AG04450 (cell line): ENCODE measurements around the gene ZNF579. TPM values are rescaled to one million over a fixed set of nuclear protein-coding genes. Genes with fewer than 3 reads are reported as not detected.

ENCODE experiments used
- CTCF ChIA-PET: fragments of 300-600, 350-600 bp; formaldehyde crosslinking; extraction: SDS; loops from one replicate; lab custom pipeline; 2022; ENCODE audit warnings: antibody characterized with exemption, inconsistent platforms; lab: Charles Lee
- POLR2A ChIA-PET: fragments of 350-600 bp; formaldehyde crosslinking; extraction: SDS; loops from one replicate; lab custom pipeline; 2021; ENCODE audit warnings: antibody characterized with exemption, inconsistent platforms; lab: Yijun Ruan, JAX
- DNase-seq: peaks from one replicate; pipeline ENCODE4 v3.0.0-alpha.2; 2011; ENCODE audit warnings: low read depth, low spot score
- H3K27ac ChIP-seq: one replicate; pipeline ENCODE4 v1.5.1; 2012; ENCODE audit warnings: low read depth, low read length, control low read depth
- H3K27me3 ChIP-seq: one replicate; pipeline ENCODE4 v1.6.0; 2012; ENCODE audit warnings: low read length; ENCODE audit not compliant: control insufficient read depth, insufficient read depth
- H3K4me3 ChIP-seq: 2 replicates; pipeline ENCODE4 v1.5.1; 2011; ENCODE audit warnings: mild to moderate bottlenecking, low read depth, low read length, control low read depth
- H3K9me3 ChIP-seq: 2 replicates; pipeline ENCODE4 v1.5.1; 2012; ENCODE audit warnings: low read length; ENCODE audit not compliant: control insufficient read depth, insufficient read depth
- polyA plus RNA-seq: library from polyadenylated mRNA; depleted of rRNA; stranded (reverse); fragments of >200 nt; gene quantifications from 2 replicates; pipeline ENCODE4 v1.2.3, GENCODE V29; 2011
- TF ChIP-seq, protein P1 (sequence below): IDR thresholded peaks from 2 replicates; pipeline ENCODE4 v1.5.1; 2011; ENCODE audit warnings: low read depth, low read length, control low read depth, inconsistent platforms

Gene ZNF579
- polyA plus RNA-seq, 1 experiment: 4.2 TPM

DNA sequence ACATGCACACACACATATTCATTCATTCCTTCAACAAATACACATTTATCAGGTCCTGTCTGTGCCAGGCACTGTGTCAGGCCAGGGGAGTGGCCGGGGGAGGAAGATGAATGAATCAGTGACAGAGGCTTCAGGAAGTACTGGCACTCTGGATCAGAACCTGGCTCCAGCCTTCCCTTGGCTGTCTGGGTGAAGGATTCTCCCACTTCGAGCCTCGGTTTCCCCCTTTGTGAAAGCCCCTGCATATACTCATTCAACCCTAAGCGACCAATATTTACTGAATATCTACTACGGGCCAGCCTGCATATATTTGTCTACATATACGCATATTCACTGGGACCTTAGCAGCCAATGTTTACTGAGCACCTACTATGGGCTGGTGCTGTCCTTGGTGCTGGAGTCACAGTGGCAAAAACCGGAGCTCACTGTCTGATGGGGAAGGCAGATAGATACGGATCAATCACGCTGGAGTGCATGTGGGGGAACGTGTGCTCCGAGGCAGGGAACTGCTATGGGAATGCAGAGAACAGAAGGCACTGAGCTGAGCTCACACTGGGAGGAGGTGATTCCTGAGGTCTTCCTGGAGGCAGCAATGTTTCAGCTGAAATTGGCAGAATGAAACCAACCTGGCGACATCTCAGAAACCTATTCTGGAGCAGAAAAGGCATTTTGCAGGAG, 636 bp upstream of the ZNF579 start:
- no peaks in the 10 kb centered on the region; the same call in 1 of the 2 replicates for H3K9me3 ChIP-seq
- TF ChIP-seq, protein P1, sequence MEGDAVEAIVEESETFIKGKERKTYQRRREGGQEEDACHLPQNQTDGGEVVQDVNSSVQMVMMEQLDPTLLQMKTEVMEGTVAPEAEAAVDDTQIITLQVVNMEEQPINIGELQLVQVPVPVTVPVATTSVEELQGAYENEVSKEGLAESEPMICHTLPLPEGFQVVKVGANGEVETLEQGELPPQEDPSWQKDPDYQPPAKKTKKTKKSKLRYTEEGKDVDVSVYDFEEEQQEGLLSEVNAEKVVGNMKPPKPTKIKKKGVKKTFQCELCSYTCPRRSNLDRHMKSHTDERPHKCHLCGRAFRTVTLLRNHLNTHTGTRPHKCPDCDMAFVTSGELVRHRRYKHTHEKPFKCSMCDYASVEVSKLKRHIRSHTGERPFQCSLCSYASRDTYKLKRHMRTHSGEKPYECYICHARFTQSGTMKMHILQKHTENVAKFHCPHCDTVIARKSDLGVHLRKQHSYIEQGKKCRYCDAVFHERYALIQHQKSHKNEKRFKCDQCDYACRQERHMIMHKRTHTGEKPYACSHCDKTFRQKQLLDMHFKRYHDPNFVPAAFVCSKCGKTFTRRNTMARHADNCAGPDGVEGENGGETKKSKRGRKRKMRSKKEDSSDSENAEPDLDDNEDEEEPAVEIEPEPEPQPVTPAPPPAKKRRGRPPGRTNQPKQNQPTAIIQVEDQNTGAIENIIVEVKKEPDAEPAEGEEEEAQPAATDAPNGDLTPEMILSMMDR: no peak
- DNase-seq: no peak
- ChIA-PET CTCF (interaction anchor here (1.3 to 1.7 kb wide), 3 partner anchors 24 to 78 kb away, joined by 3 to 12 read pairs (median 5); partner anchors contain the start of gene ZNF865), POLR2A (interaction anchor here (1.0 to 3.1 kb wide), 3 partner anchors 18 to 76 kb away, joined by 3 to 10 read pairs (median 4); partner anchors contain the start of genes FIZ1 and ZNF524)
- no peaks in the 10 kb centered on the region for H3K27me3 ChIP-seq
- H3K4me3 ChIP-seq: peak overlapping the region; percentile 96
- H3K27ac ChIP-seq: no peak overlapping the region

DNA sequence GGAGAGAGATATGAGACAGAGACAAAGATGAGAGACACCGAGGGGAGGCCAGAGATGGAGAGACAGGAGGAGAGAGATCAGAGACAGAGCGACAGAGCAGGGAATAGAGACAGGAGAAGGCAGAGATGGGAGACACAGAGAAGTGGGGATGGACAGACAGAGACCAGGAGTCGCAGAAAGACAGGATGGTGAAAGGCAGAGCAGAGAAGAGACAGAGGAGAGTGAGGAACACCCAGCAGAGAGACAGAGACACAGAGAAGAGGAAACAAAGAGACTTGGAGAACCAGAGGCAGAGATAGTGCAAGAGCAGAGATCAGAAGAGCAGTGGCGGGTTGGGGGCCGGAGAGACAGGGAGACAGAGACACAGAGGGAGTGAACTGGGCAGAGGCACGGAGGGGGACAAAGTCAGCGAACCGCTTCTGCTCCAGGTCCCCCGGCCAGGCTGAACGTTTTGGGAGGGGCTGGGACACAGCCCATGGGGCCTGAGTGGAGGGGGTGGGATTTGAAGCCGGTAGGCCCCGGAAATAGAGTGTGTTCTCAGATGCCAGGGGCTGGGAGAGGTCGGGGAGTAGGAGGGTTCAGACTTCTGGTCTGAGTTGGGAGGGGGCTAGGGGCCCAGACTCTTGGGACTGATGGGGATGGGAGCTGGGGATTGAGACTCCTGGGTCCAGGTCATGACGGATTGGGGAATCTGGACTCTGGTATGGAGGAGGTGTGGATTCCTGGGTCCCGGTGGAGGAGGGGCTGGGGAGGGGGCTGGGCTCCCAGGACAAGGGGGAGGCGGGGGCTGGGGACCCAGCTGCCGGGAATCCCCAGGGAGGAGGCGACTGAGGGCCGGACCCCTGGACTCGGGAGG, 654 bp downstream of the ZNF579 start:
- TF ChIP-seq, protein P1: no peak
- DNase-seq: no peak
- H3K27me3 ChIP-seq: no peaks in the 10 kb centered on the region
- H3K27ac ChIP-seq: peak overlapping the region; percentile 73
- peak overlapping the region; percentile 96 for H3K4me3 ChIP-seq
- CTCF ChIA-PET: interaction anchor here (0.9 kb wide), 1 partner anchor 76 kb away, joined by 4 read pairs; no protein-coding TSS in a partner anchor
- H3K9me3 ChIP-seq: no peaks in the 10 kb centered on the region; the same call in 1 of the 2 replicates
- POLR2A ChIA-PET: interaction anchor here (0.5 to 3.1 kb wide), 5 partner anchors 19 to 1644 kb away, joined by 3 to 10 read pairs (median 4); partner anchors contain the start of genes FIZ1, SSC5D and ZNF524

DNA sequence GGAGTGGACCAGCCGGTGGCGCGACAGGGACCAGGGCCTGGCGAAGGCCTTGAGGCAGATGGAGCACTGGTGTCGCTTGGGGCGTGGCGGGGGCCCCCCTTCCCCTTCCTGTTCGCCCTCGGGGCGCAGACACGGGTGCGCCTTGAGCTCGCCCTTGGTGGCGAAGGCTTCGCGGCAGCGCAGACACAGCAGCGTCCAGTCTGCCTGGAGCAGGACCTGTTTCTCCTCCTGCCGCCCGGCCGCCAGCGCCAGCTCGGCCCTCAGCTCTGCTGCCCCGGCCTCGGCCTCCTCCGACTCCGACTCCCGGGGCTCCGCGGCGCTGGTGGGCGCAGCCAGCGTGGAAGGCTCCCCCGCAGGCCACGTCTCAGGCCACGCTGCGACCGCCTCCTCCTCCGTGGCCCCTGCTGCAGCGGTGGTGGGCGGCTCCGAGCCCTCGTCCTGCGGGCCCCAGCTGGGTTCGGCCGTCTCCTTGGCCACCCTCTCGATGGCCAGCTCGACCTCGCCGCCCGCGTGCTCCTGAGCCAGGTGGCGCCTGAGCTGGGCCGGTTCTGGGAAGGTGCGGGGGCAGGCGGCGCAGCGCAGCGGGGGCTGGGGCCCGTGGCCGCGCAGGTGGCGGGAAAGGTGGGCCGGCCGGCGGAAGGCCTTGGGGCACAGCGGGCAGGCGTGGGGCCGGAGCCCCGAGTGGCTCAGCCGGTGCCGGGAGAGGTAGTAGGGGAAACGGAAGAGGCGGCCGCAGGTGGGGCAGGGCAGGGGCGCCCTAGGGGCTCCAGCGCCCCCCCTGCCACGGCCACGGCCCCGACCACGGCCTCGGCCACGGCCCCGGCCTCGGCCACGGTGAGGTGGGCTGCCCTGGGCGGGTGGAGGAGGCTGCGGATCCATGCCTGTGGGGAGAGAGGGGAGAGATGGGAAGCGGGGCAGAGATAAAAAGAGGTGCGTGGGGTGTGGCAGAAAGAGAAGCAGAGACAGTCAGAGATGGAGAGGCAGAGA, 1.6 kb downstream of the ZNF579 start:
- ChIA-PET CTCF (no interaction called here), POLR2A (no interaction called here)
- no peaks in the 10 kb centered on the region; the same call in 1 of the 2 replicates for H3K9me3 ChIP-seq
- no peaks in the 10 kb centered on the region for H3K27me3 ChIP-seq
- no peak overlapping the region for H3K27ac ChIP-seq
- peak overlapping the region; percentile 96 for H3K4me3 ChIP-seq
- TF ChIP-seq, protein P1: no peak
- no peak for DNase-seq

DNA sequence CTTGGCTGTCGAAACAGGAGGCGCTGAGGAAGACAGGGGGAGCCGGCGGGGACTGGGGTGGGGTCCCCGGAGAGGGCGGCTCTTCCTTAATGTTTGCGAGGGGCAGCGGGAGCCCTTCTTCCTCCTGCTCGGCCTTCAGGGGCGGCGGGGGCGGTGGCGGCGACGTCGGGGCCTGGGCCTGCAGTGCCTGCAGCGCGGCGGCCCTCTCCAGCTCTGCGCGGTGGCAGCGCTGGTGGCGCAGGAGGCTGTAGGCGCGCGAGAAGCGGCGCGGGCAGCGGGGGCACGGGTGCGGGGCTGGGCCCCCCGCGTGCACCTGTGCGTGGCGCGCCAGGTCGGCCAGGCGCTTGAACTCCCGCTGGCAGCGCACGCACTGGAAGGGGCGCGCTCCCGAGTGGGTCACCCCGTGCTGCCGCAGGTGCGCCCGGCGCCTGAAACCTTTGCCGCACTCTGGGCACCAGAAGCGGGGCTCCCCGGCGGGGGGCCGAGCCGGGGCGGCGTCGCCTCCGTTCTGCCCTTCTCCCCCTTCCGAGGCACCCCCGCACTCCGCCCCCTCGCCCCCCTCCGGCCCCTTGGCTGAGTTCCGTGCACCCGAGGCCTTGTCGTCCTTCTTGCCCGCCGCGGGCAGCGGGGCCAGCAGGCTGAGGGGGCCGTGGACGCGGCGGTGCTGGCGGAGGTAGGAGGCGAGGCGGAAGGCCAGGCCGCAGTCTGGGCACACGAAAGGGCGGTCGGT, 2.5 kb downstream of the ZNF579 start:
- H3K27me3 ChIP-seq: no peaks in the 10 kb centered on the region
- H3K9me3 ChIP-seq: no peaks in the 10 kb centered on the region; the same call in 1 of the 2 replicates
- no peak overlapping the region for H3K4me3 ChIP-seq
- ChIA-PET POLR2A (no interaction called here), CTCF (no interaction called here)
- no peak for DNase-seq
- TF ChIP-seq, protein P1: no peak
- H3K27ac ChIP-seq: no peak overlapping the region
